SH-SY5Y (cell line): Measurements from ENCODE around the gene TDP1.

Experiments
- GATA2 ChIP-seq: IDR thresholded peaks from 2 replicates; pipeline ENCODE4 v1.6.1; 2011; ENCODE audit warnings: mild to moderate bottlenecking, low read depth, low read length
- GATA3 ChIP-seq: IDR thresholded peaks from 2 replicates; pipeline ENCODE4 v1.6.1; 2011; ENCODE audit warnings: low read depth, mild to moderate bottlenecking, low read length, moderate library complexity

TDP1 gene

DNA sequence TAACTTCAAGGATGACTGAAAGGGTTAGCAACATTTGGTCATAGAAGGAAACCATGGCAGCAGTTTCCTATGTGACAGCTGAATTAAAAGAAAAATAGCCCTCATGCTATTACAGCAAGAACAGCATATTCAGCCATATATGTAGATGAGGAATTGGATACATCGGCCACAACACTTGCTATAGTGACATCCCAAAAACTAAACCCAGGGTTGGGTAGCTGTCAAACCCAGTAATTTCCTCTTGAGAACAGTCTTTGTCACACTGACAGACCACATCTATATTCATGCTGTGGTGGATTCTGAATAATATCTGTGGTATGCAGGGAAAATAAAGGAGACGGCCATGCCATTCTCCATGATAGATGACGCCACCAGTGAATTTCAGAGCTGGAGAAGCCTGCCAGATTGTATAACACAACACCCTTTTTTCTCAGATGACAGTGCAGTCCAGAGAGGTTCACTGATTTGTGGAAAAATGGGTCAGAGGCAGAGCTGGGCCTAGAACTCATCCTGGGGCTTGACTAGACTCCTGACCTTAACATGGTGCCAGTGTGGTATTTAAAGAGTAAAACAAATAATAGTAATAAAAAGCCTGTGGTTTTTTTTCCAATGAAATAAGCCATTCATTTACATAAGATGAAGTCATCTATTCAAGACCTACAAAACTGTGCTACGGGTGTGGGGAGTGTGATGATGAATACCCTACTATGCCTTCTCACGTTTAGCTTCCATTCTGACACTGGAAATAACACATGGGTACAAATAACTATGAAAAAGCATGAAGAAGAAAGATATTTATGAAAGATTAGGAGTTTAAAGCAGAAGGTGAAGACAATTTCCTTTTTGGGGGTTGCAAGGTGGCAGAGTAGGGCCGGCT, 33.5 kb upstream of the TDP1 start:
- TF ChIP-seq GATA3, result no peak
- TF ChIP-seq GATA2, result no peak

DNA sequence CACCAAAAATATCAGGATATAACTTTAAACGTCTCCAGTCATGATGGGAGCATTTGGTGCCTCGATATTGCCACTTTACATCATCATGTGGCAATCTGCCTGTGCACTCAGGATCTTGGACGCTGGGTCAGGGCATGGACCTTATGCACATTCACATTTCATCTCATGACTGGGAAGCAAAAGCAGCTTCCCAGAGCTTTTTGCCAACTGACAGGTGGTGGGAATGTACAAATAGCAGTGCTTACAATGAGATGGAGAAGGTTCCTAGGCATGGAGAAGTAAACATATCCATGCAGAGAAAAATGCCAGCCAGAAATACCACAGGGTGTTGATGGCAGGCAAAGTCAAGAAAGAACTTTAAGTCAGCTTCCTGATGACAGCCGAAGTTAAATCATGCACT, 31.5 kb upstream of the TDP1 start:
- TF ChIP-seq GATA3 (no peak), GATA2 (no peak)

GRCh38 chr14:89926694-89927093, 29.0 kb upstream of the TDP1 start:
- no peak for TF ChIP-seq GATA2
- no peak for TF ChIP-seq GATA3

GRCh38 chr14:89927186-89927865, 28.4 kb upstream of the TDP1 start:
- TF ChIP-seq GATA3 (no peak), GATA2 (no peak)

GRCh38 chr14:89933002-89933401, 22.7 kb upstream of the TDP1 start:
- TF ChIP-seq GATA2 (no peak), GATA3 (no peak)

DNA sequence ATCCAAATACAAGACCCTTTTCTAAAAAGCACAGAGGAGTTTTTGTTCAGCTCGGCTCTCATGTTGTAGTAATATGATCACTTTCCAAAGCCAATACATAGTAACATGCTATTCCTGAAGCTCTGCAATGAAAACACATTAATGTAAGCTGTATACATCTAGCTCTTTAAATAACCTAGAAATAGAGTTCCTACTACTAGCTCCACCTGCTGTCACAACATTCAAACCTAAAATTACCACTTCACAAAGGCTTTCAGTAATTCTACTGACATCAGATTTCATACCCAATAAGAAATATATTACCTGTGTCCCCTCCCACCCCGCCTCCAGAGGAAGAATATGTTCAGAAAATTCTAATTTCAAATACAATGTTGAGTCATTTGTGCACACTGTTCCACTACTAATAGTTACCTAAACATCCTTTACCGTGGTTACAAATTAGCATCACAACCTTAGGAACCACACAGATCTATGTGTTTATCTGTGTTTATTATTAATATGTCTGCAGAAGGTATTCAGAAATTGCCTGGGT, 19.0 kb upstream of the TDP1 start:
- TF ChIP-seq GATA2, result no peak
- no peak for TF ChIP-seq GATA3

- TF ChIP-seq GATA3, result no peak
- no peak for TF ChIP-seq GATA2
Observed at GRCh38 chr14:89941830-89942377, 13.8 kb upstream of the TDP1 start.

GRCh38 chr14:89947344-89947743, 8.4 kb upstream of the TDP1 start:
- TF ChIP-seq GATA2 (no peak), GATA3 (no peak)

- no peak for TF ChIP-seq GATA3
Observed at GRCh38 chr14:89952576-89952975, 3.2 kb upstream of the TDP1 start.

DNA sequence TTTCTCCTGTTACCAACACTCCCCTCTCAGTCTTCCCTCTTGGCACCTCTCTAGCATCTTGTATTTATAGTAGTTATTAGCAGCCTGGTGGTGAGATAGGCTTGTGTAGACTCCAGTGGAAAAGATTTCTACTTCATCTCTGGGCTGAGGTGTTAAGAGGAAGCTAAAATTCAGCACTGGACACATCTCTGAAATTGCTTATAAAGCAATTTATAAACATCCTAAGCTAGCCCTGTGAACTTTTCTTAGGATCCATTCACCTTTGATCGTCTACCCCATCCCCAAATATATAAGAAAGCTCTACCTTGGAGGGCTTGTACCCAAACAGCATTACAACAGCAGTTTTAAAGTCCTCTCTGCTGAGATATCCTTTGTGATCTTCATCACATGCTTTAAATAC, 2.1 kb upstream of the TDP1 start:
- TF ChIP-seq GATA3, result no peak
- TF ChIP-seq GATA2, result no peak

GRCh38 chr14:89954070-89955021, 1.4 kb upstream of the TDP1 start, which contains the start of gene EFCAB11:
TSS of gene EFCAB11 (minus strand) at chr14:89954730. CDS start at chr14:89954660, 70 bp downstream.
- no peak for TF ChIP-seq GATA2
- TF ChIP-seq GATA3, result no peak

DNA sequence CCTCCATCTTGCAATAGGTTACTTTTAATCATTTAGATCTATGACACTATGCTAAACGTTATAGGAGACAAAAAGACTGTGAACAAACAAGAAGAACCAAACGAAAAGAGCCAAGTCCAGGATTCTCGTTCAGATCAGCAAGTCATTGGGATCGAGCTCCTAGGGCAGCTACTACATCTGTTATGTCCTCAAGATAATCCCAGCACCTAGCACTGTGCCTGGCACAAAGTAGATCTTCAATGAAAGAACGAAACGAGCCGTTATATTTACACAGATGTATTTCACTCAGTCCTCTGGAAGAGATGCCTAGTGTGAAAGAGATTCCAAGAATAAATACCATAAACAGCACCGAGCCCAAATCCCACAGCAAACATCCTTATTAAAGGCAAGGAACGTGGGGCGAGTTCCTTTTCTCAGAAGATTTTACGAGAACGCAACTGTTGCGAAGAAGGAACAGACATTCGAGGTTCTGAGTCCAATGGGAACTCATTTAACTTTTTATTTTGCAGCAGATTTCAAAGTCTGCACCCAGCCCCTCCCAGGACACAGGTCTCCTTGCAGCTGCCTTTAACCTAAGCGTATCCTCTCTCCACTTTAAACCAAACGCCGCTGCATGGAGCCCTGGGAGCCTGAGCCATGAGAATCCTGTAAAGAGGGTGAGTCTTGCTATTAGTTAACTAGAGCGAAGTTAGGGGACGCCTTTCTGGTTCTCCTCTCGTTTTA, 544 bp upstream of the TDP1 start:
- no peak for TF ChIP-seq GATA3
- TF ChIP-seq GATA2, result peak; percentile 27; the same call in 1 of the 2 replicates

DNA sequence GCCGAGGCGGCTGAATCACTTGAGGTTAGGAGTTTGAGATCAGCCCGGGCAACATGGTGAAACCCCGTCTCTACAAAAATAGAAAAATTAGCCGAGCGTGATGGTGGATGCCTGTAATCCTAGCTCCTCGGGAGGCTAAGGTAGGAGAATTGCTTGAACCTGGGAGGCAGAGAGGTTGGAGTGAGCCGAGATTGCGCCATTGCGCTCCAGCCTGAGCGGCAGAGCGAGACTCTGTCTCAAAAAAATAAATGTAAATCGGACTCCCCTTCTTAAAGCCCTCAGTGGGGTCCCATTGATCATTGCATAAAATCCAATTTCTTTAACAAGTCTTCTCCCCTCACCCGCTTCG, 908 bp downstream of the TDP1 start:
- TF ChIP-seq GATA3, result no peak
- no peak for TF ChIP-seq GATA2
